Stimulated activated naive B cell treated with anti-CD40 and anti-IgM and Interleukin-4, amounts not matched to agents 10 μg/mL and 1 μg/mL and 100 μg/mL, for 72 hours (primary cell): ENCODE data around the gene ACOT2.
"Not testable (repeated sequence)": the region's sequence is repeated elsewhere in the genome, so short reads cannot be mapped to it uniquely, and the experiment has no call there.

Experiments
- ATAC-seq, 2 donors: fragments of 150-1000 bp; cut with Tn5 transposase; replicated peaks; 2 replicates each; pipeline ENCODE4 v1.10.0; 2021; ENCODE audit warnings: moderate library complexity in 1 of 2
- DNase-seq: peaks from one replicate; pipeline ENCODE4 v3.0.0; 2021
- H3K27ac Mint-ChIP-seq: one replicate; pipeline ENCODE4 v1.8.0; 2022; ENCODE audit warnings: mild to moderate bottlenecking, mixed read lengths
- H3K27me3 Mint-ChIP-seq, 2 donors: one replicate each; pipeline ENCODE4 v1.8.0; 2022; ENCODE audit warnings: mixed read lengths in 2 of 2
- H3K36me3 Mint-ChIP-seq, 2 donors: one replicate each; pipeline ENCODE4 v1.8.0; 2022; ENCODE audit warnings: mixed read lengths in 2 of 2, mild to moderate bottlenecking in 1 of 2
- H3K4me1 Mint-ChIP-seq, 2 donors: one replicate each; pipeline ENCODE4 v1.8.0; 2022; ENCODE audit warnings: mixed read lengths in 2 of 2, mild to moderate bottlenecking in 1 of 2
- H3K4me3 Mint-ChIP-seq, 2 donors: one replicate each; pipeline ENCODE4 v1.8.0; 2022; ENCODE audit warnings: mild to moderate bottlenecking in 2 of 2, mixed read lengths in 2 of 2, moderate library complexity in 1 of 2
- H3K9me3 Mint-ChIP-seq, 2 donors: one replicate each; pipeline ENCODE4 v1.8.0; 2022; ENCODE audit warnings: mixed read lengths in 2 of 2, mild to moderate bottlenecking in 1 of 2

The ACOT2 gene

DNA sequence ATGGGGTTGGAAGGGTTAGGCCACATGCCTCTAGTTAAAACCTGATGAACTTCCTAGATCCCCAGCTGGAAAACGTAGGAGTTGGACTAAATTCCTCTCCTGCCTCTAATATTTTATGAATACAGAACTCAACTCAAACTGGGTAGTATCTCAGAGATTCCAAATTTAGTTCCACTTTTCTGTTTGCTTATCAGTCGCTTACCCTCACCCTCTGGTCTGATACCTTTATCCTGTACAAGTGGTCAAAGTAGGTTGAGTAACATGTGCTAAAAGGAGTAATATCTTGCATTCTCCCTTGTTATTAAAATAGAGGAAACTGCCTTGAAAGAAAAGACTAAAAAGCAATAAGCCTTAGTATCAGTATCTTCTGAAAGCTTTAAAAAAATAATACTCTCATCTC lies 11.8 kb upstream of the ACOT2 start:
- H3K36me3 Mint-ChIP-seq, ATAC-seq, DNase-seq, H3K9me3 Mint-ChIP-seq, H3K4me1 Mint-ChIP-seq, H3K27ac Mint-ChIP-seq, H3K4me3 Mint-ChIP-seq, H3K27me3 Mint-ChIP-seq: not testable (repeated sequence)

GRCh38 chr14:73558238-73558637 lies 10.8 kb upstream of the ACOT2 start:
- not testable (repeated sequence) for H3K4me3 Mint-ChIP-seq, H3K4me1 Mint-ChIP-seq, ATAC-seq, DNase-seq, H3K27ac Mint-ChIP-seq, H3K27me3 Mint-ChIP-seq, H3K9me3 Mint-ChIP-seq
- peaks cover 11 to 13% of the 10 kb centered on the region in 2 donors for H3K36me3 Mint-ChIP-seq

GRCh38 chr14:73562256-73562655 lies 6.8 kb upstream of the ACOT2 start:
- H3K27ac Mint-ChIP-seq, ATAC-seq, H3K27me3 Mint-ChIP-seq, DNase-seq, H3K4me3 Mint-ChIP-seq, H3K9me3 Mint-ChIP-seq: not testable (repeated sequence)
- peaks cover 7 to 20% of the 10 kb centered on the region in 2 donors for H3K4me1 Mint-ChIP-seq
- peaks cover 29 to 30% of the 10 kb centered on the region in 2 donors for H3K36me3 Mint-ChIP-seq

- DNase-seq, ATAC-seq, H3K4me3 Mint-ChIP-seq, H3K27me3 Mint-ChIP-seq, H3K9me3 Mint-ChIP-seq, H3K27ac Mint-ChIP-seq: not testable (repeated sequence)
- peaks cover 31 to 34% of the 10 kb centered on the region in 2 donors for H3K36me3 Mint-ChIP-seq
- H3K4me1 Mint-ChIP-seq, result peaks cover 8 to 25% of the 10 kb centered on the region in 2 donors
Measured at GRCh38 chr14:73562696-73563095, 6.3 kb upstream of the ACOT2 start.

DNA sequence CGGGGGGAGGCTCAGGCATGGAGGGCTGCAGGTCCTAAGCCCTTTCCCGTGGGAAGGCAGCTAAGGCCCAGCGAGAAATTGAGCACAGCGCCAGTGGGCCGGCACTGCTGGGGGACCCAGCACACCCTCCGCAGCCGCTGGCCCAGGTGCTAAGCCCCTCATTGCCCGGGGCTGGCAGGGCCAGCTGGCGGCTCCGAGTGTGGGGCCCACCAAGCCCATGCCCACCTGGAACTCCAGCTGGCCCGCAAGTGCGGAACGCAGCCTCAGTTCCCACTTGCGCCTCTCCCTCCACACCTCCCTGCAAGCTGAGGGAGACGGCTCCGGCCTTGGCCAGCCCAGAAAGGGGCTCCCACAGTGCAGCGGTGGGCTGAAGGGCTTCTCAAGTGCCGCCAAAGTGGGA lies 2.6 kb upstream of the ACOT2 start:
- H3K9me3 Mint-ChIP-seq, H3K27ac Mint-ChIP-seq, ATAC-seq, H3K4me3 Mint-ChIP-seq, DNase-seq, H3K27me3 Mint-ChIP-seq: not testable (repeated sequence)
- Mint-ChIP-seq H3K36me3 (peaks cover 29 to 39% of the 10 kb centered on the region in 2 donors), H3K4me1 (peaks cover 28 to 42% of the 10 kb centered on the region in 2 donors)

DNA sequence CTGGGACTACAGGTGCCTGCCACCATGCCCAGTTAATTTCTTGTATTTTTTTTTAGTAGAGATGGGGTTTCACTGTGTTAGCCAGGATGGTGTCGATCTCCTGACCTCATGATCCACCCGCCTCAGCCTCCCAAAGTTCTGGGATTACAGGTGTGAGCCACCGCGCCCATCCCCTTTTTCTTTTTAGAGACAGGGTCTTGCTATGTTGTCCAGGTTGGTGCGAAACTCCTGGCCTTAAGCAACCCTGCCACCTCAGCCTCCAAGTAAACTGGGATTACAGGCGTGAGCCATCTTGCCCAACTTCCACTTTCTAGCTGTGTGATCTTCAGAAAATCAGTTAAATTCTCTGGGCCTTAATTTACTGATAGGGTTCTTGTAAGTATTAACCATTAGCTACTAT lies 2.1 kb upstream of the ACOT2 start:
- Mint-ChIP-seq H3K4me1 (peaks cover 28 to 42% of the 10 kb centered on the region in 2 donors), H3K36me3 (peaks cover 25 to 34% of the 10 kb centered on the region in 2 donors), H3K4me3 (peak overlapping the region; percentile 21 to 44)
- not testable (repeated sequence) for H3K27ac Mint-ChIP-seq, H3K27me3 Mint-ChIP-seq, ATAC-seq, DNase-seq, H3K9me3 Mint-ChIP-seq

DNA sequence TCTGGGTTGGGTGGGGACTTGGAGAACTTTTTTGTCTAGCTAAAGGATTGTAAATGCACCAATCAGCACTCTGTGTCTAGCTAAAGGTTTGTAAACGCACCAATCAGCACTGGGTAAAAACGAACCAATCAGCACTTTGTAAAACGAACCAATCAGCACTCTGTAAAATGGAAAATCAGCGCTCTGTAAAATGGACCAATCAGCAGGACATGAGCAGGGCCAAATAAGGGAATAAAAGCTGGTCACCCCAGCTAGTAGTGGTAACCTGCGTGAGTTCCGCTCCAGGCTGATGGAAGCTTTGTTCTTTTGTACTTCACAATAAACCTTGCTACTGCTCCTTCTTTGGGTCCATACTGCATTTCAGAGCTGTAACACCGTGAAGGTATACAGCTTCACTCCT lies 1.7 kb upstream of the ACOT2 start:
- Mint-ChIP-seq H3K36me3 (peaks cover 27 to 35% of the 10 kb centered on the region in 2 donors), H3K9me3 (peaks cover 4 to 6% of the 10 kb centered on the region in 2 donors), H3K4me3 (peak overlapping the region in 1 of 2 donors; percentile 96), H3K4me1 (peaks cover 28 to 42% of the 10 kb centered on the region in 2 donors), H3K27ac (no peak overlapping the region), H3K27me3 (no peaks in the 10 kb centered on the region)
- DNase-seq (no peak), ATAC-seq (no peak)

DNA sequence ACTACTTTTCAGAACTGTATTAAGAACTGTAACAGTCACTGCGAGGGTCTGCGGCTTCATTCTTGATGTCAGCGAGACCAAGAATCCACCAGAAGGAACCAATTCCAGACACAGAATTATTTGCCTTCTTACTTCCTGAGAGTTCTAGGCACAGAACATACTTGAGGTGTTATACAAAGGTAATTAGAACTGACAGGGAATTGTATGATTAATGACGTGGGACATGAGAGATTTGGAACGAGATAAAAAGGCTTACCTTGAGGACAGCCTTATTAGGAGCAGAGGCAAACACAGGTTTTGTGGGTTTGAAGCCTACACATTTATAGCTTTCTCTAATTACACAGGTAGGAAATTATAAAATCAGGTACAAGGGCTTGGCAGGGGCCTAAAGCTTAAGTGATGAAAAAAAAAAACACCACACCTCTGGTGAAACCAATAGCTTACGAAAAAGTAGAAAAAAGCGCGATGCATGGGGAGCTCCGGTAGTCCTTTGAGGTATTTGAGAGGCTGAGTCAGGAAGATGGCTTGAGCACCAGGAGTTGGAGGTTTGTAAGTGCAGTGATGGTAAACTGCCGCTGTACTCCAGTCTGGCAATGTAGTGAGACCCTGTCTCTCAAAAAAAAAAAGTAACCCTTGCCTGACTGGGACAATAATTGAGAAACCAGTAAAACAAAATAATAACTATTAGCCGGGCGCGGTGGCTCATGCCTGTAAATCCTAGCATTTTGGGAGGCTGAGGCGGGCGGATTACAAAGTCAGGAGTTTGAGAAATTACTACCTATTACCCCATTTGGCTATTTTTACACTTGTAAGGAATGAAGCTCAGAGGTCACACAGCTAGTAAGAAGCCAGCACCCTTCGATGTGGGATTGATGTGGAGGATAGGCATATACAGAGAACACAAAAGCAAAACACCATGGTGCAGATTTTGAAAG lies 795 bp upstream of the ACOT2 start:
- Mint-ChIP-seq H3K36me3 (peaks cover 23 to 34% of the 10 kb centered on the region in 2 donors), H3K27ac (peak overlapping the region; percentile 98), H3K27me3 (no peaks in the 10 kb centered on the region), H3K4me1 (peaks cover 24 to 36% of the 10 kb centered on the region in 2 donors), H3K4me3 (peak overlapping the region; percentile 90 to 96), H3K9me3 (no peaks in the 10 kb centered on the region)
- DNase-seq (no peak), ATAC-seq (no peak)

GRCh38 chr14:73568886-73569184 lies 178 bp upstream of the ACOT2 start:
- H3K4me1 Mint-ChIP-seq, result peaks cover 24 to 36% of the 10 kb centered on the region in 2 donors
- H3K27ac Mint-ChIP-seq, result peak overlapping the region; percentile 98
- H3K4me3 Mint-ChIP-seq, result peak overlapping the region; percentile 90 to 96
- not testable (repeated sequence) for DNase-seq, H3K27me3 Mint-ChIP-seq, H3K9me3 Mint-ChIP-seq, ATAC-seq
- peaks cover 20 to 39% of the 10 kb centered on the region in 2 donors for H3K36me3 Mint-ChIP-seq

GRCh38 chr14:73570913-73571312 lies 1.9 kb downstream of the ACOT2 start:
- H3K36me3 Mint-ChIP-seq, result peaks cover 18 to 37% of the 10 kb centered on the region in 2 donors
- ATAC-seq (peak; percentile 65 to 68), DNase-seq (peak; percentile 53)
- H3K27ac Mint-ChIP-seq, H3K27me3 Mint-ChIP-seq, H3K4me3 Mint-ChIP-seq, H3K9me3 Mint-ChIP-seq: not testable (repeated sequence)
- H3K4me1 Mint-ChIP-seq, result peaks cover 21 to 25% of the 10 kb centered on the region in 2 donors

- H3K27ac Mint-ChIP-seq, H3K27me3 Mint-ChIP-seq, H3K4me3 Mint-ChIP-seq, ATAC-seq, DNase-seq, H3K9me3 Mint-ChIP-seq: not testable (repeated sequence)
- peaks cover 14 to 16% of the 10 kb centered on the region in 2 donors for H3K4me1 Mint-ChIP-seq
- peaks cover 17 to 24% of the 10 kb centered on the region in 2 donors for H3K36me3 Mint-ChIP-seq
Measured at GRCh38 chr14:73573034-73573433, 4.0 kb downstream of the ACOT2 start.

DNA sequence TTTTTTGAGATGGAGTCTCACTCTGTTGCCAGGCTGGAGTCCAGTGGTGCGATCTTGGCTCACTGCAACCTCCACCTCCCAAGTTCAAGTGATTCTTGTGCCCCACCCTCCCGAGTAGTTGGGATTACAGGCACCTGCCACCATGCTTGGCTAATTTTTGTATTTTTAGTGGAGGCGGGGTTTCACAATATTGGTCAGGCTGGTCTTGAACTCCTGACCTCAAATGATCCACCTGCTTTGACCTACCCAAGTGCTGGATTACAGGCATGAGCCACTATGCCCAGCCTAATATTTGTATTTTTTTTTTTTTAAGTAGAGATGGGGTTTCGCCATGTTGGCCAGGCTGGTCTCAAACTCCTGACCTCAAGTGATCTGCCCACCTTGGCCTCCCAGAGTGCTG lies 4.7 kb downstream of the ACOT2 start:
- not testable (repeated sequence) for DNase-seq, H3K27me3 Mint-ChIP-seq, ATAC-seq, H3K27ac Mint-ChIP-seq, H3K4me3 Mint-ChIP-seq, H3K9me3 Mint-ChIP-seq, H3K4me1 Mint-ChIP-seq
- H3K36me3 Mint-ChIP-seq, result peaks cover 17 to 22% of the 10 kb centered on the region in 2 donors

GRCh38 chr14:73574251-73574650 lies 5.2 kb downstream of the ACOT2 start:
- H3K4me1 Mint-ChIP-seq, H3K4me3 Mint-ChIP-seq, H3K27me3 Mint-ChIP-seq, H3K9me3 Mint-ChIP-seq, DNase-seq, H3K27ac Mint-ChIP-seq, ATAC-seq: not testable (repeated sequence)
- H3K36me3 Mint-ChIP-seq, result peaks cover 17 to 22% of the 10 kb centered on the region in 2 donors

- peaks cover 19 to 30% of the 10 kb centered on the region in 2 donors for H3K36me3 Mint-ChIP-seq
- no peaks in the 10 kb centered on the region for H3K9me3 Mint-ChIP-seq
- no peak for DNase-seq
- no peak overlapping the region for H3K4me3 Mint-ChIP-seq
- no peaks in the 10 kb centered on the region for H3K27me3 Mint-ChIP-seq
- no peak for ATAC-seq
- H3K27ac Mint-ChIP-seq, result no peak overlapping the region
- H3K4me1 Mint-ChIP-seq, result peaks cover 0 to 1% of the 10 kb centered on the region in 2 donors
Measured at GRCh38 chr14:73576391-73576790, 7.4 kb downstream of the ACOT2 start.

DNA sequence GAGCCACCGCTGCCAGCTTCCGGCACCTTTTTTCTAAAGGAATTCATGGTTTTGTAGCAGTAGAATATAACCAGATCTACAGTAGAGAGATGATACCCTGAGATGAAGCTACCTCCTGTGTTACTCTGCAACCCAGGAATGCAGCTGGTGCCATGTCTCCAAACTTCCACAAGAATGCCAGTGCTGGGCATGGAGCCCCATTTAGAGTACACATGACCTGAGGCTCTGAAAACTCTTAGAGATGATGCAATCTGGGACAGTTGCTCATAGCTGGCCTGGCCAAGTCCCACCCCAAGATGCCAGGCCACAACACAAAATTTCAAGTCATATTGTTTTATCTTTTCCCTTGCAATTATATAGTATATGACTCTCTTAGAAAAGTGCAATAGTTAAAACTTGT lies 8.2 kb downstream of the ACOT2 start:
- ATAC-seq, H3K27ac Mint-ChIP-seq: not testable (repeated sequence)

More for the DNA sequence above, 8.2 kb downstream of the ACOT2 start:
- H3K9me3 Mint-ChIP-seq, DNase-seq, H3K4me3 Mint-ChIP-seq, H3K27me3 Mint-ChIP-seq, H3K4me1 Mint-ChIP-seq: not testable (repeated sequence)
- H3K36me3 Mint-ChIP-seq, result peaks cover 18 to 29% of the 10 kb centered on the region in 2 donors
